GM06990 (cell line): Measurements from ENCODE around the gene ATP6AP1.

Experiments used
- DNase-seq: peaks from one replicate; pipeline ENCODE4 v3.0.0-alpha.2; 2011; ENCODE audit not compliant: insufficient read length; ENCODE audit errors: extremely low read depth
- H3K27me3 ChIP-seq: replicated peaks from 2 replicates; pipeline ENCODE4 v1.6.0; 2011; ENCODE audit warnings: low read length; ENCODE audit not compliant: control insufficient read depth, insufficient read depth
- H3K36me3 ChIP-seq: 2 replicates; pipeline ENCODE4 v1.5.1; 2011; ENCODE audit warnings: low read length; ENCODE audit not compliant: control insufficient read depth, insufficient read depth
- H3K4me3 ChIP-seq: replicated peaks from 2 replicates; pipeline ENCODE4 v1.5.1; 2011; ENCODE audit warnings: low read depth, mild to moderate bottlenecking, control low read depth, low read length
- CTCF ChIP-seq: IDR thresholded peaks from 2 replicates; pipeline ENCODE4 v1.5.1; 2011; ENCODE audit warnings: low read length, control low read depth, mild to moderate bottlenecking, inconsistent platforms; ENCODE audit not compliant: insufficient read depth, poor library complexity, severe bottlenecking

Gene ATP6AP1

GRCh38 chrX:154463611-154464220 lies 35.2 kb downstream of the ATP6AP1 start:
- DNase-seq: no peak
- no peak for TF ChIP-seq CTCF
- Histone ChIP-seq H3K27me3 (no peaks in the 10 kb centered on the region), H3K36me3 (no peaks in the 10 kb centered on the region; the same call in 1 of the 2 replicates), H3K4me3 (no peak overlapping the region)

- no peaks in the 10 kb centered on the region; the same call in 1 of the 2 replicates for H3K36me3 ChIP-seq
- no peaks in the 10 kb centered on the region for H3K27me3 ChIP-seq
- no peak for DNase-seq
- TF ChIP-seq CTCF: no peak
- H3K4me3 ChIP-seq: no peak overlapping the region
Observed at GRCh38 chrX:154464806-154465365, 36.4 kb downstream of the ATP6AP1 start.

- H3K4me3 ChIP-seq: no peak overlapping the region
- no peak for DNase-seq
- TF ChIP-seq CTCF: no peak
- H3K36me3 ChIP-seq: no peaks in the 10 kb centered on the region; the same call in 1 of the 2 replicates
- no peaks in the 10 kb centered on the region for H3K27me3 ChIP-seq
Observed at GRCh38 chrX:154465601-154466000, 37.1 kb downstream of the ATP6AP1 start.

- no peak for DNase-seq
- Histone ChIP-seq H3K4me3 (no peak overlapping the region), H3K27me3 (no peaks in the 10 kb centered on the region), H3K36me3 (no peaks in the 10 kb centered on the region; the same call in 1 of the 2 replicates)
- no peak for TF ChIP-seq CTCF
Observed at GRCh38 chrX:154466036-154466435, 37.6 kb downstream of the ATP6AP1 start.

- Histone ChIP-seq H3K4me3 (no peak overlapping the region), H3K36me3 (no peaks in the 10 kb centered on the region; the same call in 1 of the 2 replicates), H3K27me3 (no peaks in the 10 kb centered on the region)
- DNase-seq: no peak
- TF ChIP-seq CTCF: no peak
Observed at GRCh38 chrX:154466907-154467306, 38.4 kb downstream of the ATP6AP1 start.
